Posterior cingulate gyrus (tissue), 11 donors: ENCODE measurements around the gene LY86.
A peak's percentile ranks its signal among the peaks of the same experiment; 100 is the strongest.
"Not testable (repeated sequence)": the region's sequence is repeated elsewhere in the genome, so short reads cannot be mapped to it uniquely, and the experiment has no call there.

Experiments used
- DNase-seq, 10 donors: peaks; one replicate each; pipeline versions ENCODE4 v3.0.0 to v3.0.0-alpha.2; 2020 to 2021; ENCODE audit warnings: mixed read lengths in 3 of 10
- intact Hi-C: fragments of 100-400 bp; cut with DNase I; formaldehyde crosslinking; loops from one replicate; pipeline ENCODE4 v1.15.1; 2023

Gene LY86

GRCh38 chr6:6593867-6594468, 5.4 kb downstream of the LY86 start:
- intact Hi-C loops = no loop called here
- no peak for DNase-seq

GRCh38 chr6:6595025-6595424, 6.5 kb downstream of the LY86 start:
- DNase-seq = no peak
- intact Hi-C loops = no loop called here

GRCh38 chr6:6595952-6596351, 7.4 kb downstream of the LY86 start:
- DNase-seq = no peak
- intact Hi-C loops = no loop called here

GRCh38 chr6:6596529-6597328, 8.2 kb downstream of the LY86 start:
- peak in 1 of 10 donors; percentile 24 for DNase-seq
- intact Hi-C loops = no loop called here

- intact Hi-C loops = no loop called here
- DNase-seq = no peak
Observed at GRCh38 chr6:6597682-6598081, 9.2 kb downstream of the LY86 start.

- peak in 3 of 10 donors; percentile 35 to 74 (median 39) for DNase-seq
- intact Hi-C loops = no loop called here
Observed at GRCh38 chr6:6599468-6599873, 11.0 kb downstream of the LY86 start.

- DNase-seq = no peak
- intact Hi-C loops = no loop called here
Observed at GRCh38 chr6:6600875-6601274, 12.4 kb downstream of the LY86 start.

GRCh38 chr6:6602262-6602661, 13.7 kb downstream of the LY86 start:
- intact Hi-C loops = no loop called here
- DNase-seq = no peak

GRCh38 chr6:6603317-6603716, 14.8 kb downstream of the LY86 start:
- DNase-seq = no peak
- intact Hi-C loops = no loop called here

GRCh38 chr6:6604015-6604414, 15.5 kb downstream of the LY86 start:
- intact Hi-C loops = no loop called here
- DNase-seq = no peak

GRCh38 chr6:6604566-6604965, 16.0 kb downstream of the LY86 start:
- intact Hi-C loops = no loop called here
- DNase-seq = no peak

- DNase-seq = no peak
- intact Hi-C loops = no loop called here
Observed at GRCh38 chr6:6605873-6606272, 17.4 kb downstream of the LY86 start.

- DNase-seq, intact Hi-C loops: not testable (repeated sequence)
Observed at GRCh38 chr6:6606391-6607030, 18.0 kb downstream of the LY86 start.

- no peak for DNase-seq
- intact Hi-C loops = no loop called here
Observed at GRCh38 chr6:6609450-6609849, 20.9 kb downstream of the LY86 start.

GRCh38 chr6:6610031-6610591, 21.6 kb downstream of the LY86 start:
- no peak for DNase-seq
- intact Hi-C loops = no loop called here

GRCh38 chr6:6611486-6611885, 23.0 kb downstream of the LY86 start:
- no peak for DNase-seq
- intact Hi-C loops = no loop called here

- intact Hi-C loops = no loop called here
- no peak for DNase-seq
Observed at GRCh38 chr6:6612308-6612707, 23.8 kb downstream of the LY86 start.

GRCh38 chr6:6613103-6613718, 24.7 kb downstream of the LY86 start:
- DNase-seq, intact Hi-C loops: not testable (repeated sequence)

- DNase-seq = peak in 9 of 10 donors; percentile 31 to 97 (median 82)
- intact Hi-C loops = no loop called here
Observed at GRCh38 chr6:6614096-6614982, 25.8 kb downstream of the LY86 start.

GRCh38 chr6:6614983-6615349, 26.4 kb downstream of the LY86 start:
- no peak for DNase-seq
- intact Hi-C loops = no loop called here
